ENCODE measurements around the gene SYNGR2.

- no peak for TF ChIP-seq CTCF (IDR thresholded peaks at IDR 0.05)
- no peak for TF ChIP-seq POLR2A (IDR thresholded peaks at IDR 0.05)
- no peak for TF ChIP-seq POLR2AphosphoS5 (IDR thresholded peaks at IDR 0.05)
These were observed 36.2 kb upstream of the SYNGR2 start for GRCh38 chr17:78132084-78132676.
